Gastroesophageal sphincter (tissue), 3 donors: ENCODE results near the gene LRRC57.

ENCODE experiments used
- EP300 ChIP-seq: sonication (generic); formaldehyde crosslinking; IDR thresholded peaks from one replicate; pipeline ENCODE4 v1.6.1; 2017; ENCODE audit warnings: antibody characterized with exemption, mild to moderate bottlenecking
- POLR2A ChIP-seq, 2 donors: fragments of 450-650 bp; IDR thresholded peaks; one replicate each; pipeline ENCODE4 v1.6.1; 2017; ENCODE audit warnings: antibody characterized with exemption in 2 of 2, mild to moderate bottlenecking in 2 of 2, moderate library complexity in 1 of 2
- TF ChIP-seq, protein P1 (sequence below), 4 experiments: fragments of 200-600 bp in 2 of 4; fragments of 450-650 bp in 2 of 4; sonication (generic) in 1 of 4; IDR thresholded peaks; one replicate each; pipeline ENCODE4 v1.5.1; 2017 to 2019; ENCODE audit warnings: antibody characterized with exemption in 4 of 4, mild to moderate bottlenecking in 2 of 4, moderate library complexity in 2 of 4

GRCh38 chr15:42499858-42500609, 48.6 kb downstream of the LRRC57 start:
- no peak for TF ChIP-seq POLR2A (IDR thresholded peaks at IDR 0.05)
- TF ChIP-seq, protein P1, sequence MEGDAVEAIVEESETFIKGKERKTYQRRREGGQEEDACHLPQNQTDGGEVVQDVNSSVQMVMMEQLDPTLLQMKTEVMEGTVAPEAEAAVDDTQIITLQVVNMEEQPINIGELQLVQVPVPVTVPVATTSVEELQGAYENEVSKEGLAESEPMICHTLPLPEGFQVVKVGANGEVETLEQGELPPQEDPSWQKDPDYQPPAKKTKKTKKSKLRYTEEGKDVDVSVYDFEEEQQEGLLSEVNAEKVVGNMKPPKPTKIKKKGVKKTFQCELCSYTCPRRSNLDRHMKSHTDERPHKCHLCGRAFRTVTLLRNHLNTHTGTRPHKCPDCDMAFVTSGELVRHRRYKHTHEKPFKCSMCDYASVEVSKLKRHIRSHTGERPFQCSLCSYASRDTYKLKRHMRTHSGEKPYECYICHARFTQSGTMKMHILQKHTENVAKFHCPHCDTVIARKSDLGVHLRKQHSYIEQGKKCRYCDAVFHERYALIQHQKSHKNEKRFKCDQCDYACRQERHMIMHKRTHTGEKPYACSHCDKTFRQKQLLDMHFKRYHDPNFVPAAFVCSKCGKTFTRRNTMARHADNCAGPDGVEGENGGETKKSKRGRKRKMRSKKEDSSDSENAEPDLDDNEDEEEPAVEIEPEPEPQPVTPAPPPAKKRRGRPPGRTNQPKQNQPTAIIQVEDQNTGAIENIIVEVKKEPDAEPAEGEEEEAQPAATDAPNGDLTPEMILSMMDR (IDR thresholded peaks at IDR 0.05): no peak
- TF ChIP-seq EP300: no peak
